IPS-15b (cell line): ENCODE measurements around the gene RPL29.

Source experiments
- H3K27me3 ChIP-seq: one replicate; pipeline ENCODE4 v1.6.1; 2013; ENCODE audit warnings: low read length; ENCODE audit not compliant: control insufficient read depth, insufficient read depth
- H3K36me3 ChIP-seq: one replicate; pipeline ENCODE4 v1.6.1; 2013; ENCODE audit warnings: low read length; ENCODE audit not compliant: control insufficient read depth, insufficient read depth
- H3K4me1 ChIP-seq: one replicate; pipeline ENCODE4 v1.6.1; 2013; ENCODE audit warnings: mild to moderate bottlenecking, low read length; ENCODE audit not compliant: control insufficient read depth, insufficient read depth
- H3K4me3 ChIP-seq: one replicate; pipeline ENCODE4 v1.5.1; 2013; ENCODE audit warnings: low read depth, low read length
- H3K9ac ChIP-seq: one replicate; pipeline ENCODE4 v1.6.1; 2013; ENCODE audit warnings: low read depth, mild to moderate bottlenecking, low read length
- H3K9me3 ChIP-seq: one replicate; pipeline ENCODE4 v1.6.1; 2013; ENCODE audit warnings: mild to moderate bottlenecking, low read length; ENCODE audit not compliant: control insufficient read depth, insufficient read depth

Gene RPL29

GRCh38 chr3:52015438-52016228, 19.9 kb upstream of the RPL29 start:
- Histone ChIP-seq H3K27me3 (no peaks in the 10 kb centered on the region), H3K4me1 (no peaks in the 10 kb centered on the region), H3K4me3 (no peak overlapping the region), H3K36me3 (no peaks in the 10 kb centered on the region), H3K9me3 (no peaks in the 10 kb centered on the region), H3K9ac (no peak overlapping the region)

- no peak overlapping the region for H3K4me3 ChIP-seq
- no peak overlapping the region for H3K9ac ChIP-seq
- no peaks in the 10 kb centered on the region for H3K27me3 ChIP-seq
- no peaks in the 10 kb centered on the region for H3K36me3 ChIP-seq
- no peaks in the 10 kb centered on the region for H3K9me3 ChIP-seq
- H3K4me1 ChIP-seq: no peaks in the 10 kb centered on the region
Measured at GRCh38 chr3:52014613-52015012, 18.9 kb upstream of the RPL29 start.

- H3K9me3 ChIP-seq: no peaks in the 10 kb centered on the region
- no peaks in the 10 kb centered on the region for H3K4me1 ChIP-seq
- H3K4me3 ChIP-seq: no peak overlapping the region
- H3K36me3 ChIP-seq: no peaks in the 10 kb centered on the region
- no peaks in the 10 kb centered on the region for H3K27me3 ChIP-seq
- H3K9ac ChIP-seq: no peak overlapping the region
Measured at GRCh38 chr3:52013802-52014598, 18.3 kb upstream of the RPL29 start.

GRCh38 chr3:52012699-52013098, 17.0 kb upstream of the RPL29 start:
- Histone ChIP-seq H3K27me3 (no peaks in the 10 kb centered on the region), H3K4me3 (no peak overlapping the region), H3K9me3 (no peaks in the 10 kb centered on the region), H3K4me1 (no peaks in the 10 kb centered on the region), H3K9ac (no peak overlapping the region), H3K36me3 (no peaks in the 10 kb centered on the region)

GRCh38 chr3:52010431-52010830, 14.7 kb upstream of the RPL29 start:
- H3K9ac ChIP-seq: no peak overlapping the region
- no peak overlapping the region for H3K4me3 ChIP-seq
- no peaks in the 10 kb centered on the region for H3K36me3 ChIP-seq
- no peaks in the 10 kb centered on the region for H3K9me3 ChIP-seq
- H3K4me1 ChIP-seq: peaks cover 6% of the 10 kb centered on the region
- no peaks in the 10 kb centered on the region for H3K27me3 ChIP-seq

- H3K9ac ChIP-seq: no peak overlapping the region
- H3K4me1 ChIP-seq: peaks cover 14% of the 10 kb centered on the region
- no peak overlapping the region for H3K4me3 ChIP-seq
- H3K36me3 ChIP-seq: no peaks in the 10 kb centered on the region
- H3K27me3 ChIP-seq: no peaks in the 10 kb centered on the region
- no peaks in the 10 kb centered on the region for H3K9me3 ChIP-seq
Measured at GRCh38 chr3:52007291-52007690, 11.6 kb upstream of the RPL29 start.

GRCh38 chr3:52006820-52007133, 11.1 kb upstream of the RPL29 start:
- Histone ChIP-seq H3K9ac (no peak overlapping the region), H3K27me3 (no peaks in the 10 kb centered on the region), H3K4me1 (peaks cover 14% of the 10 kb centered on the region), H3K4me3 (no peak overlapping the region), H3K9me3 (no peaks in the 10 kb centered on the region), H3K36me3 (no peaks in the 10 kb centered on the region)

- no peaks in the 10 kb centered on the region for H3K27me3 ChIP-seq
- peaks cover 14% of the 10 kb centered on the region for H3K4me1 ChIP-seq
- H3K36me3 ChIP-seq: no peaks in the 10 kb centered on the region
- H3K9ac ChIP-seq: peak overlapping the region; percentile 60
- no peaks in the 10 kb centered on the region for H3K9me3 ChIP-seq
- peak overlapping the region; percentile 18 for H3K4me3 ChIP-seq
Measured at GRCh38 chr3:52006017-52006819, 10.5 kb upstream of the RPL29 start.

- Histone ChIP-seq H3K9ac (peak overlapping the region; percentile 70), H3K9me3 (no peaks in the 10 kb centered on the region), H3K4me3 (peak overlapping the region; percentile 18), H3K36me3 (no peaks in the 10 kb centered on the region), H3K4me1 (peaks cover 14% of the 10 kb centered on the region), H3K27me3 (no peaks in the 10 kb centered on the region)
Measured at GRCh38 chr3:52005571-52005986, 9.9 kb upstream of the RPL29 start.

GRCh38 chr3:52004906-52005395, 9.3 kb upstream of the RPL29 start:
- Histone ChIP-seq H3K36me3 (no peaks in the 10 kb centered on the region), H3K9me3 (no peaks in the 10 kb centered on the region), H3K27me3 (no peaks in the 10 kb centered on the region), H3K4me3 (peak overlapping the region; percentile 18), H3K9ac (peak overlapping the region; percentile 70), H3K4me1 (peaks cover 14% of the 10 kb centered on the region)

- H3K27me3 ChIP-seq: no peaks in the 10 kb centered on the region
- no peak overlapping the region for H3K4me3 ChIP-seq
- no peaks in the 10 kb centered on the region for H3K36me3 ChIP-seq
- no peak overlapping the region for H3K9ac ChIP-seq
- peaks cover 14% of the 10 kb centered on the region for H3K4me1 ChIP-seq
- H3K9me3 ChIP-seq: no peaks in the 10 kb centered on the region
Measured at GRCh38 chr3:52004163-52004787, 8.6 kb upstream of the RPL29 start.
